Measurements from ENCODE around the gene GJC2.

- TF ChIP-seq RAD21 (IDR thresholded peaks at IDR 0.05; ENCODE audit: low read depth) (no peak), EP300 (IDR thresholded peaks at IDR 0.05; ENCODE audit: borderline replicate concordance) (no peak)
Measured at GRCh38 chr1:228152097-228152917, 2.6 kb downstream of the GJC2 start.
